Measurements from ENCODE around the gene SEMA3E. TPM values are rescaled to one million over a fixed set of nuclear protein-coding genes. Genes with fewer than 3 reads are reported as not detected.

SEMA3E gene
- total and polyA plus RNA-seq, 10 of the 15 experiments (the other 5 are each of a cell fraction or from before 2014, with no cell fraction given): 0.08 to 2.0 (median 0.82) TPM

GRCh38 chr7:83478616-83479015 lies 170.3 kb downstream of the SEMA3E start:
- H3K9ac ChIP-seq (ENCODE audit: control insufficient read depth, insufficient read depth, low read length): no peak overlapping the region
- ATAC-seq: peak; percentile 73
- H3K4me3 ChIP-seq: no peak overlapping the region
- CTCF ChIA-PET: interaction anchor here (1.6 kb wide), 1 partner anchor 8 kb away, joined by 5 read pairs; no protein-coding TSS in a partner anchor
- H3K27ac ChIP-seq (ENCODE audit: control insufficient read depth, insufficient read depth): no peak overlapping the region
- no peaks in the 10 kb centered on the region for H3K79me2 ChIP-seq (ENCODE audit: control insufficient read depth, insufficient read depth, low read length)
- intact Hi-C loops (cut with micrococcal nuclease; ENCODE audit: unreplicated experiment): no loop called here
- SMC1A ChIA-PET (ENCODE audit: uncharacterized antibody, unreplicated experiment): no interaction called here
- peak; percentile 59 for FAIRE-seq
- H2AFZ ChIP-seq (ENCODE audit: control insufficient read depth, low read depth, low read length): no peak overlapping the region
- in situ Hi-C loops (cut with MboI): no loop called here
- RAD21 ChIA-PET (ENCODE audit: unreplicated experiment): no interaction called here
- no peaks in the 10 kb centered on the region for H3K36me3 ChIP-seq (ENCODE audit: control insufficient read depth in 2 of 2, insufficient read depth in 2 of 2, low read length in 1 of 2)
- no TSS peak for BruUV-seq (replicated peaks)
- no peaks in the 10 kb centered on the region for H3K4me1 ChIP-seq (ENCODE audit: control insufficient read depth, insufficient read depth, low read length)
- no peak for TF ChIP-seq FOS (IDR thresholded peaks at IDR 0.05; ENCODE audit: borderline replicate concordance, extremely low read depth, insufficient read length)
- 52% methylated on average over 1 of the region's 1 CpG for WGBS (ENCODE audit: insufficient coverage, insufficient replicate concordance, low lambda C conversion rate, missing lambda C conversion rate)
- DNase-seq (ENCODE audit: low read depth, low spot score): no peak
- no peak overlapping the region for H3K4me2 ChIP-seq (ENCODE audit: control insufficient read depth, insufficient read depth)
- H4K20me1 ChIP-seq (ENCODE audit: control insufficient read depth, insufficient read depth): no peaks in the 10 kb centered on the region
- H3K27me3 ChIP-seq (replicated peaks in 1 of 2; ENCODE audit: control insufficient read depth in 2 of 2, insufficient read depth in 2 of 2, low read length in 1 of 2): no peaks in the 10 kb centered on the region
- H3K9me3 ChIP-seq (replicated peaks; ENCODE audit: control insufficient read depth, insufficient read depth, low read length): no peaks in the 10 kb centered on the region
- POLR2A ChIA-PET: no interaction called here

- no peak for ATAC-seq
- no TSS peak for BruUV-seq (replicated peaks)
- TF ChIP-seq MAX (IDR thresholded peaks at IDR 0.05; ENCODE audit: low read depth, low read length): no peak
- no peak for TF ChIP-seq WRNIP1 (IDR thresholded peaks at IDR 0.05; ENCODE audit: borderline replicate concordance, low read depth, low read length)
- TF ChIP-seq NR2C2 (IDR thresholded peaks at IDR 0.05; ENCODE audit: borderline replicate concordance, control insufficient read depth, insufficient read length, low read depth): no peak
- no peak for TF ChIP-seq POLR2AphosphoS2 (IDR thresholded peaks at IDR 0.05; ENCODE audit: low read depth, low read length)
- no peak for TF ChIP-seq ZBTB4 (CRISPR knock-in tag; IDR thresholded peaks at IDR 0.05)
- Histone ChIP-seq H4K20me1 (ENCODE audit: control insufficient read depth, insufficient read depth) (no peaks in the 10 kb centered on the region), H2AFZ (ENCODE audit: control insufficient read depth, low read depth, low read length) (no peak overlapping the region), H3K36me3 (ENCODE audit: control insufficient read depth in 2 of 2, insufficient read depth in 2 of 2, low read length in 1 of 2) (no peaks in the 10 kb centered on the region), H3K4me3 (no peak overlapping the region), H3K9ac (ENCODE audit: control insufficient read depth, insufficient read depth, low read length) (no peak overlapping the region), H3K4me2 (ENCODE audit: control insufficient read depth, insufficient read depth) (no peak overlapping the region), H3K27ac (ENCODE audit: control insufficient read depth, insufficient read depth) (no peak overlapping the region), H3K27me3 (replicated peaks in 1 of 2; ENCODE audit: control insufficient read depth in 2 of 2, insufficient read depth in 2 of 2, low read length in 1 of 2) (no peaks in the 10 kb centered on the region), H3K9me3 (replicated peaks; ENCODE audit: control insufficient read depth, insufficient read depth, low read length) (no peaks in the 10 kb centered on the region), H3K4me1 (ENCODE audit: control insufficient read depth, insufficient read depth, low read length) (no peaks in the 10 kb centered on the region), H3K79me2 (ENCODE audit: control insufficient read depth, insufficient read depth, low read length) (no peaks in the 10 kb centered on the region)
- no peak for FAIRE-seq
- in situ Hi-C loops (cut with MboI): no loop called here
- RAD21 ChIA-PET (ENCODE audit: unreplicated experiment): no interaction called here
- SMC1A ChIA-PET (ENCODE audit: uncharacterized antibody, unreplicated experiment): interaction anchor here (0.8 to 1.5 kb wide), 2 partner anchors 9 to 21 kb away, joined by 3 read pairs; no protein-coding TSS in a partner anchor
- 32% methylated on average over 4 of the region's 4 CpGs for WGBS (ENCODE audit: insufficient coverage, insufficient replicate concordance, low lambda C conversion rate, missing lambda C conversion rate)
- DNase-seq (ENCODE audit: low read depth, low spot score): no peak
- POLR2A ChIA-PET: no interaction called here
- CTCF ChIA-PET: interaction anchor here (0.7 to 1.5 kb wide), 2 partner anchors 17 to 34 kb away, joined by 3 to 4 read pairs; no protein-coding TSS in a partner anchor
- intact Hi-C loops (cut with micrococcal nuclease; ENCODE audit: unreplicated experiment): no loop called here
These were observed 172.4 kb downstream of the SEMA3E start for GRCh38 chr7:83476511-83477050.

Data from GM12878 (cell line).